WI38 (cell line): ENCODE measurements around the gene INIP.

ENCODE experiments used
- H3K4me3 ChIP-seq: 2 replicates; pipeline ENCODE4 v1.5.1; 2011; ENCODE audit warnings: low read depth, mild to moderate bottlenecking, control low read depth, low read length
- CTCF ChIP-seq: IDR thresholded peaks from 2 replicates; pipeline ENCODE4 v1.5.1; 2012; ENCODE audit warnings: low read depth, mild to moderate bottlenecking, control low read depth, low read length

Gene INIP

GRCh38 chr9:112717661-112718331 is at the start of gene INIP:
TSS of gene INIP (minus strand) at chr9:112718117. CDS start at chr9:112716485, 1,632 bp downstream.
- H3K4me3 ChIP-seq = peak within 1 kb of the TSS; percentile 89
- TF ChIP-seq CTCF = no peak

- no peak for TF ChIP-seq CTCF
- H3K4me3 ChIP-seq = no peak overlapping the region
Measured at GRCh38 chr9:112765281-112765680, 47.4 kb upstream of the INIP start.

GRCh38 chr9:112764837-112765236 is 46.9 kb upstream of the INIP start:
- no peak for TF ChIP-seq CTCF
- H3K4me3 ChIP-seq = no peak overlapping the region

- no peak overlapping the region for H3K4me3 ChIP-seq
- no peak for TF ChIP-seq CTCF
Measured at GRCh38 chr9:112764344-112764743, 46.4 kb upstream of the INIP start.

GRCh38 chr9:112762726-112763518 is 45.0 kb upstream of the INIP start:
- H3K4me3 ChIP-seq = no peak overlapping the region
- TF ChIP-seq CTCF = no peak

- no peak overlapping the region for H3K4me3 ChIP-seq
- TF ChIP-seq CTCF = no peak
Measured at GRCh38 chr9:112761912-112762655, 44.2 kb upstream of the INIP start.
